Stimulated activated CD4-positive, alpha-beta T cell treated with anti-CD3 and anti-CD28 coated beads, TNF-alpha, amount 100 ng/mL, for 24 hours (primary cell): ENCODE results near the gene RIC8B.
"Not testable (repeated sequence)": the region's sequence is repeated elsewhere in the genome, so short reads cannot be mapped to it uniquely, and the experiment has no call there.

Experiments
- DNase-seq, 3 experiments: peaks; one replicate each; pipeline ENCODE4 v3.0.0-alpha.2; 2020; ENCODE audit warnings: low read depth in 3 of 3

The RIC8B gene

GRCh38 chr12:106903241-106903945 is 128.9 kb downstream of the RIC8B start:
- peak; percentile 33 to 83 (median 55) for DNase-seq

- no peak for DNase-seq
These were observed 132.2 kb downstream of the RIC8B start for GRCh38 chr12:106906715-106907114.

GRCh38 chr12:106907411-106907810 is 132.9 kb downstream of the RIC8B start:
- no peak for DNase-seq

GRCh38 chr12:106907846-106908245 is 133.4 kb downstream of the RIC8B start:
- no peak for DNase-seq

GRCh38 chr12:106908561-106908960 is 134.1 kb downstream of the RIC8B start:
- no peak for DNase-seq

GRCh38 chr12:106910202-106910601 is 135.7 kb downstream of the RIC8B start:
- no peak for DNase-seq

- DNase-seq: no peak
These were observed 137.1 kb downstream of the RIC8B start for GRCh38 chr12:106911581-106911980.

GRCh38 chr12:106913456-106913855 is 139.0 kb downstream of the RIC8B start:
- DNase-seq: no peak

GRCh38 chr12:106914796-106915634 is 140.5 kb downstream of the RIC8B start:
- peak in 1 of 3 experiments; percentile 3 for DNase-seq

GRCh38 chr12:106915635-106916026 is 141.1 kb downstream of the RIC8B start:
- no peak for DNase-seq

GRCh38 chr12:106917503-106917902 is 143.0 kb downstream of the RIC8B start:
- no peak for DNase-seq

GRCh38 chr12:106918746-106919145 is 144.3 kb downstream of the RIC8B start:
- no peak for DNase-seq

- DNase-seq: no peak
These were observed 145.5 kb downstream of the RIC8B start for GRCh38 chr12:106919910-106920544.

GRCh38 chr12:106921976-106922375 is 147.5 kb downstream of the RIC8B start:
- not testable (repeated sequence) for DNase-seq

GRCh38 chr12:106923594-106923993 is 149.1 kb downstream of the RIC8B start:
- DNase-seq: not testable (repeated sequence)

- no peak for DNase-seq
These were observed 149.9 kb downstream of the RIC8B start for GRCh38 chr12:106924268-106924861.

- no peak for DNase-seq
These were observed 152.2 kb downstream of the RIC8B start for GRCh38 chr12:106926657-106927056.

GRCh38 chr12:106934277-106934676 is 159.8 kb downstream of the RIC8B start:
- no peak for DNase-seq
